ENCODE measurements around the gene GPRC5D. TPM values are rescaled to one million over a fixed set of nuclear protein-coding genes. Genes with fewer than 3 reads are reported as not detected.

GPRC5D gene
- total RNA-seq, 4 donors from 2014 or later, result 2.2 to 97.6 (median 13.4) TPM; not detected in 1

DNA sequence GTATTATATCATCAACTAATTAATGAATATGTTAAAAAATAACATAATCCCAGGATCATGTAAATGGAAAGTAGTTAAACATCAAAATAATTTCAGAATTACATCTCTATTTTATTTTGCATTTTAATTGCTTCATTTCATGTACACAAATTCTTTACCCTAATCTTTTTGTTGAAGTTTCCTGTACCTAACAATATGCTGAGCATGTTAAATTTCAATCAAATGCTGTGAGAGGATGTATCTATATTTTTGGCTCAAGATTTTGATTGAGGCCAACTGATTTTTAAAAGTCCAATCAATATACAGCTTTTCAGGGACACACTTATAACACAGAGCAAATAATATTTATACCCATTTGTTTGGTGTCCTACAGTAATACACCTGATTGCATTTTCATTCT lies 6.4 kb downstream of the GPRC5D start:
- no peak overlapping the region for H3K27ac ChIP-seq
- no peaks in the 10 kb centered on the region for H3K9me3 ChIP-seq
- H3K4me3 ChIP-seq, result no peak overlapping the region
- peaks cover 4% of the 10 kb centered on the region for H3K4me1 ChIP-seq
- TF ChIP-seq, protein P1, sequence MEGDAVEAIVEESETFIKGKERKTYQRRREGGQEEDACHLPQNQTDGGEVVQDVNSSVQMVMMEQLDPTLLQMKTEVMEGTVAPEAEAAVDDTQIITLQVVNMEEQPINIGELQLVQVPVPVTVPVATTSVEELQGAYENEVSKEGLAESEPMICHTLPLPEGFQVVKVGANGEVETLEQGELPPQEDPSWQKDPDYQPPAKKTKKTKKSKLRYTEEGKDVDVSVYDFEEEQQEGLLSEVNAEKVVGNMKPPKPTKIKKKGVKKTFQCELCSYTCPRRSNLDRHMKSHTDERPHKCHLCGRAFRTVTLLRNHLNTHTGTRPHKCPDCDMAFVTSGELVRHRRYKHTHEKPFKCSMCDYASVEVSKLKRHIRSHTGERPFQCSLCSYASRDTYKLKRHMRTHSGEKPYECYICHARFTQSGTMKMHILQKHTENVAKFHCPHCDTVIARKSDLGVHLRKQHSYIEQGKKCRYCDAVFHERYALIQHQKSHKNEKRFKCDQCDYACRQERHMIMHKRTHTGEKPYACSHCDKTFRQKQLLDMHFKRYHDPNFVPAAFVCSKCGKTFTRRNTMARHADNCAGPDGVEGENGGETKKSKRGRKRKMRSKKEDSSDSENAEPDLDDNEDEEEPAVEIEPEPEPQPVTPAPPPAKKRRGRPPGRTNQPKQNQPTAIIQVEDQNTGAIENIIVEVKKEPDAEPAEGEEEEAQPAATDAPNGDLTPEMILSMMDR (IDR thresholded peaks at IDR 0.05), result no peak
- no peak for TF ChIP-seq EP300 (IDR thresholded peaks at IDR 0.05)
- TF ChIP-seq POLR2A (IDR thresholded peaks at IDR 0.05), result no peak
- TF ChIP-seq POLR2AphosphoS5 (IDR thresholded peaks at IDR 0.05), result no peak
- H3K36me3 ChIP-seq, result no peaks in the 10 kb centered on the region
- no peak for DNase-seq (ENCODE audit: low spot score in 2 of 2)
- H3K27me3 ChIP-seq, result no peaks in the 10 kb centered on the region

GRCh38 chr12:12943586-12944260 lies 8.2 kb downstream of the GPRC5D start:
- no peak for DNase-seq (ENCODE audit: low spot score in 2 of 2)
- WGBS, result 86% methylated on average over 8 of the region's 8 CpGs
- Histone ChIP-seq H3K27ac (peak overlapping the region; percentile 24), H3K9me3 (no peaks in the 10 kb centered on the region), H3K36me3 (no peaks in the 10 kb centered on the region), H3K4me1 (peaks cover 4% of the 10 kb centered on the region), H3K27me3 (no peaks in the 10 kb centered on the region), H3K4me3 (no peak overlapping the region)
- TF ChIP-seq, protein P1 (IDR thresholded peaks at IDR 0.05), result no peak
- TF ChIP-seq POLR2A (IDR thresholded peaks at IDR 0.05) (no peak), POLR2AphosphoS5 (IDR thresholded peaks at IDR 0.05) (no peak), EP300 (IDR thresholded peaks at IDR 0.05) (no peak)

- no peak overlapping the region for H3K4me3 ChIP-seq
- no peaks in the 10 kb centered on the region for H3K9me3 ChIP-seq
- peaks cover 4% of the 10 kb centered on the region for H3K4me1 ChIP-seq
- H3K36me3 ChIP-seq, result no peaks in the 10 kb centered on the region
- no peak overlapping the region for H3K27ac ChIP-seq
- no peak for TF ChIP-seq POLR2A (IDR thresholded peaks at IDR 0.05)
- TF ChIP-seq, protein P1 (IDR thresholded peaks at IDR 0.05), result no peak
- no peak for TF ChIP-seq EP300 (IDR thresholded peaks at IDR 0.05)
- TF ChIP-seq POLR2AphosphoS5 (IDR thresholded peaks at IDR 0.05), result no peak
- H3K27me3 ChIP-seq, result no peaks in the 10 kb centered on the region
- WGBS, result 91% methylated on average over 10 of the region's 10 CpGs
- DNase-seq (ENCODE audit: low spot score in 2 of 2), result no peak
Measured at GRCh38 chr12:12941450-12942350, 10.3 kb downstream of the GPRC5D start.

- H3K27ac ChIP-seq, result no peak overlapping the region
- H3K36me3 ChIP-seq, result no peaks in the 10 kb centered on the region
- no peaks in the 10 kb centered on the region for H3K27me3 ChIP-seq
- H3K4me1 ChIP-seq, result peaks cover 4% of the 10 kb centered on the region
- DNase-seq (ENCODE audit: low spot score in 2 of 2), result no peak
- TF ChIP-seq EP300 (IDR thresholded peaks at IDR 0.05), result no peak
- no peak for TF ChIP-seq POLR2AphosphoS5 (IDR thresholded peaks at IDR 0.05)
- no peaks in the 10 kb centered on the region for H3K9me3 ChIP-seq
- H3K4me3 ChIP-seq, result no peak overlapping the region
- WGBS, result 72% methylated on average over 1 of the region's 1 CpG
Measured at GRCh38 chr12:12939888-12940287, 12.1 kb downstream of the GPRC5D start.

GRCh38 chr12:12938541-12938940 lies 13.4 kb downstream of the GPRC5D start:
- WGBS, result 82% methylated on average over 5 of the region's 5 CpGs
- no peak for DNase-seq (ENCODE audit: low spot score in 2 of 2)

More at GRCh38 chr12:12938541-12938940, 13.4 kb downstream of the GPRC5D start:
- H3K9me3 ChIP-seq, result no peaks in the 10 kb centered on the region
- no peaks in the 10 kb centered on the region for H3K36me3 ChIP-seq
- no peak overlapping the region for H3K4me3 ChIP-seq
- TF ChIP-seq POLR2A (IDR thresholded peaks at IDR 0.05), result no peak
- TF ChIP-seq, protein P1 (IDR thresholded peaks at IDR 0.05), result no peak
- no peak for TF ChIP-seq POLR2AphosphoS5 (IDR thresholded peaks at IDR 0.05)
- no peak for TF ChIP-seq EP300 (IDR thresholded peaks at IDR 0.05)
- H3K27me3 ChIP-seq, result no peaks in the 10 kb centered on the region
- H3K27ac ChIP-seq, result no peak overlapping the region
- H3K4me1 ChIP-seq, result no peaks in the 10 kb centered on the region
